DMS79 treated with DMSO at 0.1 percent for 48 hours (cell line): Measurements from ENCODE around the gene DHRS4L2.
"Not testable (repeated sequence)": the region's sequence is repeated elsewhere in the genome, so short reads cannot be mapped to it uniquely, and the experiment has no call there.

Source experiments
- DNase-seq: peaks from one replicate; lab custom pipeline; 2025; lab: John Stamatoyannopoulos, UW

The DHRS4L2 gene

GRCh38 chr14:23988607-23989363 lies at the start of gene DHRS4L2:
TSS of gene DHRS4L2 (plus strand) at chr14:23988929. CDS start at chr14:23988948, 19 bp downstream.
- DNase-seq: not testable (repeated sequence)

DNA sequence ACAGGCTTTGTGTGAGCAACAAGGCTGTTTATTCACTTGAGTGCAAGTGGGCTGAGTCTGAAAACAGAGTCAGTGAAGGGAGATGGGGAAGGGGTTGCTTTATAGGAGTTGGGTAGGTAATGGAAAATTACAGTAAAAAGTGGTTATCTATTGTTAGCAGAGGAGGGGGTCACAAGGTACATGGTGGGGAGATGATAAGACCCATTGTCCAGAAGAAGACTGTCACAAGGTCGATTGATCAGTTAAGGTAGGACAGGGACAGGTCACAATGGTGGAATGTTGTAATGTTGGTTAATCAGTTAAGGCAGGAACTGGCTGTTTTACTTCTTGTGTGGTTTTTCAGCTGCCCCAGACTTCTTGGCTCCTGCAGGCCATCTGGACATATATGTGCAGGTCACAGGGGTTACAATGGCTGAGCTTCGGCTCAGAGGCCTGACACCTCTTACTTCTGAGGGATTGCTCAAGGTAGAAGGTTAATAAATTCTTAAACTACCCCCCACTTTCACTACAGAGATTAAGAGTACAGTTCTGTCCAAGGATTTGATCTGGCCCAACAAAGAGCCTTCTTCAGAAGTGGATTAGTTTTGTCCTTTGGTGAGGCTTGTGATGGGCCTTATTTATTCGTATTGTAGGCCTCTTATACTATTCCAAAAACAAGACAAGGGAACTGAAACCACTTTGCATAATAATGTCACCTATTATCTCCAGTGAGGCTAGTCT lies 49.0 kb upstream of the DHRS4L2 start:
- no peak for DNase-seq

- no peak for DNase-seq
These were observed 47.5 kb upstream of the DHRS4L2 start for GRCh38 chr14:23941230-23941629.

- DNase-seq: no peak
These were observed 47.1 kb upstream of the DHRS4L2 start for GRCh38 chr14:23941669-23942068.

GRCh38 chr14:23942587-23942986 lies 46.1 kb upstream of the DHRS4L2 start:
- DNase-seq: no peak

- DNase-seq: not testable (repeated sequence)
These were observed 39.7 kb upstream of the DHRS4L2 start for GRCh38 chr14:23949069-23949468.

GRCh38 chr14:23950411-23951135 lies 38.2 kb upstream of the DHRS4L2 start:
- DNase-seq: no peak

- DNase-seq: not testable (repeated sequence)
These were observed 37.6 kb upstream of the DHRS4L2 start for GRCh38 chr14:23951136-23951466.

GRCh38 chr14:23951590-23952201 lies 37.0 kb upstream of the DHRS4L2 start:
- no peak for DNase-seq

GRCh38 chr14:23953116-23953463 lies 35.6 kb upstream of the DHRS4L2 start:
- peak; percentile 74 for DNase-seq

DNA sequence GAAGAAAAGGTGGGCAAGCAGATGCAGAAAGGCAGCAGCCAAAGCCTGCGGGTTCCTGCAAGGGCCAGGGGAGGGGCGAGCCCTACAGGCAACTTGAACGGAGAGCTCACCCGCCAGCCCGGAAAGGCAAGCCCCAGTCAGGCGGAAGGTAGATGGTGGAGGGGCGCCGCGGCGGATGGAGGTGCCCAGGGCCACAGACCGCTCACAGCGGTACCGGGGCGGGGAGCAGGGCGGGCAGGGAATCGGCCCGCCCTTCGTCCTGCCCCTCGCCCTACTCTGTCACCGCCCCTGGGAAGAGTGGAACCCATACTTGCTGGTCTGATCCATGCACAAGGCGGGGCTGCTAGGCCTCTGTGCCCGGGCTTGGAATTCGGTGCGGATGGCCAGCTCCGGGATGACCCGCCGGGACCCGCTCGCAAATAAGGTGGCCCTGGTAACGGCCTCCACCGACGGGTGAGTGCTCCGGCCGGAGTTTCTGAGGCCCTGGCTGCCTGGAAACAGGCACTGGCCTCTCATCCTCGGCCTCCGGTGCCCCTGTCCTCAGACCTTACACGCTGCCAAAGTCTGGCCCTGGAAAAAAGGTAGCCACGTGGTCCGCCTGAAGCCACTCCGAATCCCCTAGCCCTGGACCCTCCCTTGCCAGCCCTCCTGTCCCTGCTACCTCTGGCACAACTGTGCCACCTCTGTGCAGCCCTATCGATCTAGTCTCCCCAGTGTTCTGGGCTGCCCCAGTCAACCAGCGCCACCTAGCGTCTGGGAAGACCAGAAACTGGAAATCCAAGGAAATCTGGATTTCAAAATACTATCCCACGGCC lies 35.1 kb upstream of the DHRS4L2 start, which contains the start of gene DHRS4:
Gene DHRS4, plus strand, starts transcription at position 307 of the 815 bp plus-strand sequence. Its CDS starts 19 bp downstream, at position 326.
- DNase-seq: peak; percentile 92

GRCh38 chr14:23954279-23954614 lies 34.5 kb upstream of the DHRS4L2 start:
- not testable (repeated sequence) for DNase-seq

- peak; percentile 85 for DNase-seq
These were observed 33.8 kb upstream of the DHRS4L2 start for GRCh38 chr14:23954965-23955364.

DNA sequence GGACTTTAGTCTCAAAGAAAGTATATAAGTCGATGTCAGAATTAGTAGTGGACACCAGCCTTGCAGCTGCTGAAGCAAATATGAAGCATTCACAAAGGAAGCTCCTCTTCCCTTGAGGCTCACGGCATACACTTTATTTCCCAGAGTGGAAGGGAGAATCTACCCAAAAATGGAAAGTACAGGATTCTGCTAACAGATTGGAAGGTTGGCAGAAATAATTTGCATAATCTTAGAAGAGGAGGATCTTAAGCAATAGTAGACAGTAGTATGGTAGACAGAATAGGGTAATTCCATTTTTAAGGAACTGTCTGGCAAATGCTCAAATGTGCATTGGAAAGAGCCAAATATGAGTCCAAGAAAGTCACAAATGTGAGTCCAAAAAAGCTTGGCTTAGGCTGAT lies 32.9 kb upstream of the DHRS4L2 start:
- not testable (repeated sequence) for DNase-seq

DNA sequence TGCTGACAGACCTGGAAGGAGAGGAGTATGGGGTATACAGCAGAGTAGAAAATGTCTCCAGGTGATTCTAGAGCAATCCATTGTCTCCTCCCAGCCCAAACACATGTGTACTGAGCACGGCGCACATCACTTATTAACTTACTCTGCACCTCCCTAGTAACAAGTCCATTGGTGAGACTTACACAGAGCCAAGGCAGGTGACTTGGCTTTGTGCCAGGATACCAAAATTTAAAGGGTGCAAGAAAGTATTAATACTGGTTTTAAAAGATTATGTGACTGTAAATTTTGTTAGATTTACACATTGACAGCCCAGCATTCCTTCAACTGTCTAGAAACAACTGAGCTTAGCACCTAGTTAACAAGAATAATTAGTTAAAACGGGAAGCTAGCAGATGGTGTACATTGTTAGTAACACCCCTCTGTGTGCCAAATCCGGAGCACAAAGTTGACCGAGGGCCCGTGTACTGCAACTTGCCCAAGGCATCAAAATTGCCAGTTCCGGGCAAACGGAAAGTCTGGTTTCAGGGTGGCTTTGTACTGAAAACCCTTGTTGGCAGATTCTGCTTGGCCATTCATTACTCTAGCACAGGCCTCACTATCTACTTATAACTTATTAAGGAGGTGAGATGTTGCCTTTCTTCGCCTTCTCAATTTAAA lies 30.7 kb upstream of the DHRS4L2 start:
- DNase-seq: not testable (repeated sequence)

DNA sequence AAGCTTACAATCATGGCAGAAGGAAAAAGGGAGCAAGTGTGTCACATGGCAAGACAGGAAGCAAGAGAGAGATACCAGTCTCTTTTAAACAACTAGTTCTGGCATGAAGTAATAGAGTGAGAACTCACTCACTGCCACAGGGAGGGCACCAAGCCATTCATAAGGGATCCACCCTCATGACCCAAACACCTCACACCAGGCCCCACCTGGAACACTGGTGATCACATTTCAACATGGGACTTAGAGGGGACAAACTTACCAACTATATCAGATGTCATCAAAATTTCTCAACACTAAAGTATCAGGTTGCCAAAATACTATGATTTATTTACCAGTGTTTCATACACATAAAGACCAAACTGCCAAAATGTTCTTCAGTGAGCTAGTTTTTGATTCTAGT lies 27.8 kb upstream of the DHRS4L2 start:
- DNase-seq: not testable (repeated sequence)

GRCh38 chr14:23961704-23962103 lies 27.0 kb upstream of the DHRS4L2 start:
- not testable (repeated sequence) for DNase-seq

- DNase-seq: not testable (repeated sequence)
These were observed 19.6 kb upstream of the DHRS4L2 start for GRCh38 chr14:23969130-23969480.

DNA sequence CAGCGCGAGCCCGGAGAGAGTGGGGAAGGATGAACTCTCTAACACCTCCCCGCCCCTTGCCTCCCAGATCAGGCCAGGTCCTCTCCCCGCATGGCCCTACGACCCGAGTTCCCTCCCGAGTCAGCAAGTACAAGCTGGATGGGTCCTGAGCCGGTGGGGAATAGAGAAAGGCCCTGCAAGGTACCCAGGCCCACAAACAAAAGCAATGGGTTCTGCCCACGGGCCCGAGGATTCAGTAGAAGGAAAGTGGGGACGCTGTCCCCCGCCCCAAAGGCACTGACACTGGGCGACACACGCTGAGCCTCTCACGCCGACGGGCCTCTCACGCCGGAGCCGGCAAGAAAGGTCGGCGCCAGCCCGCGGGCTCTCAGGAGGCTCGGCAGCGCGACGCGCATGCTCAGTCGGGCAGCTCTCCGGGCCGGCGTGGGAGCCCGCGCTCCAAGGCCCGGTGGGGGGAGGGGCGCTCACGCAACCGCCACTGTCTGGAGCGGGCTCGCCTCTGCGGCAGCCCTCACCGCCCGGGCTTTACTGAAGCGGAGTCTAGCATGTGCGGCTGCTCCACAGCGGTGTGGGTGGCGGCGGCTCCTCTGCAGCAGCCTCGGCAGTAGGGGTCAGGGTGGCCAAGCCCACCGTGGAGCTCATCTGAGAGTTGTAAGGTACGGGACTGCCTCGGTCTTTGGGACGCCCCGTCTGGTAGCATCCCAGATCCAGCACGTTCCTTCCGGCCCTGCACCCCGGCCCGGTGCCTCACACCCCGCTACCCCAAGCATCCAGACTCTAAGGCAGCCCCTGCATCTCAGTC lies 19.0 kb upstream of the DHRS4L2 start:
- DNase-seq: not testable (repeated sequence)

- not testable (repeated sequence) for DNase-seq
These were observed 18.5 kb upstream of the DHRS4L2 start for GRCh38 chr14:23970283-23970659.
